Stimulated activated CD8-positive, alpha-beta memory T cell treated with anti-CD3 and anti-CD28 coated beads, Interleukin-7, amount 100 ng/mL, for 48 hours (primary cell): ENCODE measurements around the gene FH.

Experiments used
- DNase-seq, 2 donors: peaks; one replicate each; pipeline ENCODE4 v3.0.0-alpha.2; 2020; ENCODE audit warnings: low read depth in 1 of 2; ENCODE audit errors: extremely low read depth in 1 of 2

Gene FH

GRCh38 chr1:241525026-241525425, 5.5 kb upstream of the FH start:
- DNase-seq = no peak

GRCh38 chr1:241521718-241522117, 2.2 kb upstream of the FH start:
- no peak for DNase-seq

- DNase-seq = no peak
Observed at GRCh38 chr1:241520080-241520465, 518 bp upstream of the FH start.

GRCh38 chr1:241518476-241519307, 863 bp downstream of the FH start:
- peak in 1 of 2 donors; percentile 9 for DNase-seq

- no peak for DNase-seq
Observed at GRCh38 chr1:241513378-241513777, 6.2 kb downstream of the FH start.

GRCh38 chr1:241507189-241507863, 12.2 kb downstream of the FH start:
- no peak for DNase-seq

GRCh38 chr1:241503444-241503843, 16.1 kb downstream of the FH start:
- DNase-seq = no peak

GRCh38 chr1:241499910-241500309, 19.6 kb downstream of the FH start:
- no peak for DNase-seq

GRCh38 chr1:241495741-241496140, 23.8 kb downstream of the FH start:
- no peak for DNase-seq

- no peak for DNase-seq
Observed at GRCh38 chr1:241488739-241489138, 30.8 kb downstream of the FH start.

- no peak for DNase-seq
Observed at GRCh38 chr1:241485554-241485992, 34.0 kb downstream of the FH start.

GRCh38 chr1:241485145-241485544, 34.4 kb downstream of the FH start:
- no peak for DNase-seq

- DNase-seq = no peak
Observed at GRCh38 chr1:241482761-241483250, 36.7 kb downstream of the FH start.

- DNase-seq = no peak
Observed at GRCh38 chr1:241479294-241479693, 40.3 kb downstream of the FH start.

GRCh38 chr1:241475671-241476070, 43.9 kb downstream of the FH start:
- DNase-seq = no peak

GRCh38 chr1:241473026-241473425, 46.5 kb downstream of the FH start:
- DNase-seq = no peak

GRCh38 chr1:241470908-241471590, 48.5 kb downstream of the FH start:
- DNase-seq = no peak

- no peak for DNase-seq
Observed at GRCh38 chr1:241470361-241470760, 49.2 kb downstream of the FH start.

GRCh38 chr1:241465673-241466072, 53.9 kb downstream of the FH start:
- no peak for DNase-seq

GRCh38 chr1:241464985-241465384, 54.6 kb downstream of the FH start:
- no peak for DNase-seq

GRCh38 chr1:241462391-241462790, 57.2 kb downstream of the FH start:
- no peak for DNase-seq
